Activated naive CD4-positive, alpha-beta T cell treated with anti-CD3 and anti-CD28 coated beads, Interleukin-2, amount 50 U/mL, for 16 hours (primary cell): ENCODE results near the gene BMPER.

Experiments
- DNase-seq: peaks from one replicate; pipeline ENCODE4 v3.0.0-alpha.2; 2020

The BMPER gene

DNA sequence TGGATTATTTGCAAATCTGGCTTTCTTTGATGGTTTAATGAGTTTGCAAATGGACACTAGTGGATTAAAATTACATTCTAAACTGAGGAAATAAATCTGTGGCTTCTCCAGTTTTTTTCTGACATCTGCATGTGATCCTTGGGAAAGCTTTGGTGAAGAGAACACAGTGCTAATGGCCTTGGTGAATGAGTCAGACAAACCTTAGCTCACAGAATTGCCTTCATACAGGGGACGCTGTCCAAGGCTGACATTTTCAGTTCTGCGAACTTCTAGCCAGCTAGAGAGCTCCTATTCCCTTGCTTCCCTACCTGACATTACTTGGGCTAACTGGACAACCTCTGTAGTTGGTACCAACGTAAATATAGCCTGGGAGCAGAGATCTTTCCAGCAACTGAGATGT, 21.2 kb downstream of the BMPER start:
- DNase-seq = no peak

DNA sequence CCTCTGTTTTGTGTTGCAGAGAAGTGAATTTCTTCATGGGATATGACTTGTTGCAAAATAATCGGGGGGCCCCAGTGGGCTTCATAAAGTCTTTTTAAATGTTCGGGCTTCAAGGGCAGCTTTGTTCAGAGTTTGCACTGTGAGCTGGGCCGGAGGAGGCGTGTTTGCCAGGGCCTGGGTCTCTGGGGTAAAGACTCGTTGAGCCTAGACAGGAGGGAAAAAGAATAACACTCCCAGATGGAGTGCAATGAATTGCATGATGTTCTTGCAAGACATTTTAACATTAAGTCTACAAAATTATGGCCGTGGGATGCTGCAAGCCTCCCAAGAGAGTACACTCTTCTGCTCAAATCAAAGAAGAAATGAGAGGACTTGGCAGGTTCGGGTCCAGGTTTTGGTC, 23.6 kb downstream of the BMPER start:
- no peak for DNase-seq

- no peak for DNase-seq
These were observed 26.9 kb downstream of the BMPER start for GRCh38 chr7:33932221-33932620.

DNA sequence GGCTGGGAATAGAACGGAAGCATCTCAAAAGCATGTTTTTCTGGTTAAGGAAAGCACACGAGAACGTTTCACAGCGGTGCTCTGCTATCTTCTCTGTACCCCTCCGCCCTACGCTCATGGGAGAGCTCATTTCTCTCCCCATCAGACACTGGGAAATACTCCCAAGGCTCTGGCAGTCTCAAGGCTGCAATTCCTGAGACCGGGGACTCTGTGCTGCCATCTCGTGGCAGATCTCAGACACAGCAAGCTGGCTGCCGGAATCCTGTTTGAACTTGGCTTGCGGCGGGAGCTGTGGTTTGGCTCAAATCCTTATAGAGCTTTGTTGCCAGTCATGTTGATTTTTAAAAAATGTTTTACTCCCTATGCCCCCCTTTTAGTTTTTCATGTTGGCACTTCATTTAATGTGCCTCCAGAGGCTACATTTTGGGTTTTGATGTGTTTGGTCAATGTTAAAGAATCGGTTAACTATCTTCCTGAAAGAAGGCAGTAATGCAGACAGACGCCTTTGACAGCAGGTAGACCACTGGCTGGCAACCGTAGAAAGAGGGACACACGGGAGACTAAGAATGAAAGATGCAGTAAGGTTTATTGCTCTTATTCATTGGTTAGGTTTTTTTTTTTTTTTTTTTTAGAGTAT, 27.6 kb downstream of the BMPER start:
- DNase-seq = peak; percentile 52

DNA sequence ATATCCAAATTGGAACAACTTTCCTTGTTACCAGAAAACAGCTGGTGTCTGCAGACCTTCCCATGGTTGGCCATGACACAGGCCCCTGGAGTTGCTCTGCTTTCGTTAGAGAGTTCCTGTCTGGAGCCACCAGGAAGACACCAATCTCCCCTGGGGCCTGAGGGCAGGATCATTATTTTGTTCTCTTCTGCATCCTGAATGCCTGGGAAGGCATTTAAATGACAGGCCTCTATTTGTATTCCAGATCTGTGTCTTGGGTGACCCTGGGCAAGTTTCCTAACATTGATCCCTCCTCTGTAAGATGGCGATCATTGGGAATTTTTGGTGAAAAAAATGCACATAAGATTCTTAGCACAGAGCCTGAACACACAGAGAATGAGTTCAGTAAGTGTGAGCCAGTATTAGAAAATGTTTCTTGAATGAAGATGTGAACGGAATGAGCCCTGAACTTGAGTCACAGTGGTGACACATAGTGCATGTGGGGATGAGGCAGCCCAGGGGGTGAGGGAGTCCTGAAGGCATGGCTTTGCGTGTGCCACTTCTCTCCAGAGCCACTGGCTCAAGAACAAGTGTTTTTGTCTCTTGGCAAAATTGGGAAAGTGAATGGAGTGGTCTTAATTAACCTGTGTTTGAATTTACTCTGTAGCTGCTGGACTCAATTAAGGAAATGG, 28.4 kb downstream of the BMPER start:
- no peak for DNase-seq

GRCh38 chr7:33934391-33934790, 29.1 kb downstream of the BMPER start:
- no peak for DNase-seq

DNA sequence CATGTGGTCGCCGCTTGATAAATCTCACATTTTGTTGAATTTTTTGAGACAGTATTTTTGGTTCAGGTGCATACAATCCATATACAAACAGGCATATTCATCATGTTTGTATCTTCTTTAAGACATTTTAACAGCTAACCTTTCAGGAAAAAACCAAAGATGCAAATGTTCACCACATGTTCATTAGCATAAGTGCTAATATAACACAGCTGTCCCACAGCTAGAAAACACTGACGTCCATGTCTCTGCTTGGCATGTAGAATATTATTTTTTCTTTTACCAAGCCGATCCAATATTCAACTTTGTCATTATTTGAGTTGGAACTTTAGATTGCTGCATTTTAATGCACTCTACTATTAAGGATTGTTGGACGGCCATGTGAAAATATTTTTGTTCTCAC, 31.2 kb downstream of the BMPER start:
- no peak for DNase-seq

GRCh38 chr7:33937871-33938270, 32.5 kb downstream of the BMPER start:
- DNase-seq = no peak

GRCh38 chr7:33939121-33939520, 33.8 kb downstream of the BMPER start:
- no peak for DNase-seq

GRCh38 chr7:33940503-33940902, 35.2 kb downstream of the BMPER start:
- DNase-seq = no peak

GRCh38 chr7:33941418-33941817, 36.1 kb downstream of the BMPER start:
- no peak for DNase-seq

DNA sequence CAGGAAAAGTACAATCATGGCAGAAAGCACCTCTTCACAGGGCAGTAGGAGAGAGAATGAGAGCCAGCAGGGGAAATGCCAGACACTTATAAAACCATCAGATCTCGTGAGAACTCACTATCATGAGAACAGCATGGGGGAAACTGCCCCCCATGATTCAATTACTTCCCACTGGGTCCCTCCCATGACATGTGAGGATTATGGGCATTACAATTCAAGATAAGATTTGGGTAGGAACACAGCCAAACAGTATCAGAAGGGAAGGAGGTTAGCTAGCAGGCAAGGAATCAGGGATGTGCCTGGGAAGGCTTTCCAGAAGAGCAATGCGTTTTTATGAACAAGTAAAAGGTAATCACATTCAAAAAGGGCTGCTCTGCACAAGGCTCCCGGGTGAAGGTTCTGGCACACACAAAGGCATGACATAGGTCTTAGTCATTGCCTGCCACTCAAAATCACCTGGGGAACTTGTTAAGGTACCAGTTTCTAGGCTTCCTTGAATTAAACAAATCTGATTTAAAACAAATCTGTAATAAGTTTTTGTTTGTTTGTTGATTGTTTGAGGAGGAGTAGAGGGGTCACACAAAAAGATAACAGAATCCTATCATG, 40.9 kb downstream of the BMPER start:
- no peak for DNase-seq

GRCh38 chr7:33950047-33950714, 44.8 kb downstream of the BMPER start:
- no peak for DNase-seq

DNA sequence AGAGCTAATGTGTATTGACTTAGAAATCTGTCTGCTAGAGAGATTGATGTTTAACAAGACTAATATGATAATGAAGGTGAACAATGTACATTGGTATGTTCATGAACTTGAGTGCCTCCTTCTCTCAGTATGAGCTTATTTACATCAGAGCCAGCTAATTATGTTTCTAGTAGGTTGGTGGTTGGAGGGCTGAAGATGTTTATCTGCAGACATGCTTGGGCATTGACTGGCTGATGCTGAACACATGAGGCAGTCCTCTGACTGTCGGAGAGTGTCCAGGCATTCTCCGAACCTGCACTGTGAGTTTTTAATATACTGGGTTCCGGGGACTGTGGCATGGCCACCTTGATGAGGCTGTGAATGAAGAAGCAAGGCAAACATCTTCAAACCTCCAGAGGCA, 47.5 kb downstream of the BMPER start:
- no peak for DNase-seq

DNA sequence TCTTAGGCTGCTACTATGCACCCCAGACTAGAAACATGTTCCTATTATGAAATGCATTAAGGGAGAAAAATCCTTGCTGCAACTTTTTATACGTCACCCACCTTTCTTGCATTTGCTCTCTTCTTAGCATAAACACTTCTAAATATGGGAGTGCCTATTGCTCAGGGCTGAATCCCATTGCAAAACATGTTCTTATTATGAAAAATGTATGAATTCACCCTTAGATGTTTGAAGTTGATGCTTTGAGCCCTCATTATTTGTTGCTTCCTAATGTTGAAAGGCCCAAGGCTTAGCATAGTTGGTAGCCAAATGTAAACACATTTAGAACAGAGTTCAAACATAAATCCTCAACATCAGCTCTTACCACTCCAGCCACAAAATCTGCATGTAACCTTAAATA, 52.8 kb downstream of the BMPER start:
- DNase-seq = no peak

GRCh38 chr7:33959676-33960075, 54.3 kb downstream of the BMPER start:
- no peak for DNase-seq

- DNase-seq = no peak
These were observed 56.6 kb downstream of the BMPER start for GRCh38 chr7:33961948-33962347.

- no peak for DNase-seq
These were observed 59.3 kb downstream of the BMPER start for GRCh38 chr7:33964417-33965182.

GRCh38 chr7:33965183-33965744, 59.9 kb downstream of the BMPER start:
- no peak for DNase-seq

DNA sequence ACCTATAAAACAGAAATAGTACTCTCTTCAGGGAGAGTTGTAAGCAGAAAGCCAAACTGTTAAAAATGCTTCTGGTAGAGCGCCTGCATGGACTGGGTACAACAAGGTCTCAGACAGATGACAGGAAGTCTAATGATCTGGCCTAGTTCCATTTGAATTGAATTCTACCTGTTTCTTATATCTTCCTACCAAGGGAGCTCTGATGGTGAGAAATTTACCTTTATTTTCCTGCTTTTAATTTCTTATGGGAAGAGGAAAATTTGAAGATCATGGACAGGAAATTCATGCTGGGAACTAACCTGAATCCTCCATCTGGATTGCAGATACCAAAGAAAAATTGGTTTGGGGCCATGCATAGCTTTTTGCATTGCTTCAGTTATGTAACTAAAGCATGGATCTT, 63.3 kb downstream of the BMPER start:
- DNase-seq = no peak

DNA sequence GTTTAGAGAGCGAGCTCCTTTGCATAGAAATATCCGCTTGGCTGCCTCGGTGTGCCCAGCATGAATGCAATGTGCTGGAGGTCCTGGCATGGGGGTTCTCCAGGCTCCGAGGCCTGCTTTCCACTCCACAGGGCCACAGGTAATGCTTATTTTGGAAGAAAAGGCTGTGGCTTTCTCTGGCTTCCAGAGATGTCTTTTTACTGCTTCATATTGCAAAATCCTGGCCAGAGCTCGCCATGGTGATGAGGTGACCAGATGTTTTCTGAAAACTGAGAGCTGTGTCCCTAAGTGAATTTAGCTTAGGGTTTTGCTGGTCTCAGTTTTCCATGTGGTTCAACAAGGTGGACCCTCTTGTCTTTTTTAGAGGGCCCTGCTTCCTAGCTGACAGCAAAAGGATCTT, 65.2 kb downstream of the BMPER start:
- no peak for DNase-seq

DNA sequence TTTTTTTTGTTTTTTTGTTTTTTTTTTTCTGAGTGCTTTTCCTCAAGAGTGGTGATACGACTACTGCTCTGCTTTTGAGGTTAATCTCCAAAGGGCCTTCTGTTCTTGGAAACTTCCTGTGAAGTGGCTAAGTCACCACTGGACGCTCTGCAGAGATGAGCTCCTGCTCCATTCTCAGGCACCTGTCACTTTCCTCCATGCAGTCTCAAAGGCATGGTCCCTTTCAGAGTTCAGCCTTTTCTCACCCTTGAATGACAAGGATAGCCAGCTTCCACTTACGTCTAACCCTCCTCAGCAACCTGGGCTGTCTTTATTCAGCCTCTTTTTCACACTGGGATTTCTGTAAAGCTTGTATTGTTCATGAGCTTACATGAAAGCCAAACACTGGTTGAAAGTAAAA, 65.8 kb downstream of the BMPER start:
- no peak for DNase-seq
